ENCODE results near the gene ANXA2R. TPM values are rescaled to one million over a fixed set of nuclear protein-coding genes. Genes with fewer than 3 reads are reported as not detected.

Gene ANXA2R
- total RNA-seq, 6 donors from 2014 or later: 2.0 to 25.1 (median 4.3) TPM

DNA sequence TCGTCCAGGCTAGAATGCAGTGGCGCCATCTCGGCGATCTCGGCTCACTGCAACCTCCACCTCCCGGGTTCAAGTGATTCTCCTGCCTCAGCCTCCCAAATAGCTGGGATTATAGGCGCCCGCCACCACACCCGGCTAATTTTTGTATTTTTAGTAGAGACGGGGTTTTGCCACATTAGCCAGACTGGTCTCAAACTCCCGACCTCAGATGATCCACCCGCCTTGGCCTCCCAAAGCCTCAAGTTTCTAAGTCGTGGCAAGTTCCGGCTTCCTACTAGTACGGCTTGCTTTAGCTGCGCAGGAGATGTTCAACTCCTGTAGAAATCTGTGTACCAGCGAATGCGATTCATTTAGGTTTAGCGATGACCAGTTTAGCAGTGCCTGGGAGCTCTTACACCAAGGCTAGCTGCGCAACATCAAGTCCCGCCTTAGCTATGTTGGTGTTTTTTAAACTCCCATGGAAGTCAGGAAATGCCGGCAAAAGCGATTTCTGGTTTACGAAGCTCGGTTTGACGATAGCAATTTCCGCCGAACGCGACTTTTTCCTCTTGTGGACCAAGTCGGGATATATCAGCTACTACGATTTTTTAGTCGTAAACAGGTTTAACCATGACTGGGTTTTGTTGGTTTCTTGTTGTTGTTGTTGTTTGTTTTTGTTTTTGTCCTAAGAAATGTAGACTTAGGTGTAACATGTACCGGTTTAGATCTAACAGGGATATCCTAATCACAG lies 46.4 kb downstream of the ANXA2R start:
- peaks cover 0 to 36% (median 5%) of the 10 kb centered on the region in 4 donors for H3K27me3 ChIP-seq
- ATAC-seq (ENCODE audit: low FRiP score in 2 of 2) (peak; percentile 24 to 51), DNase-seq (peak in 1 of 2 donors; percentile 37)
- peak; percentile 28 to 45 for TF ChIP-seq POLR2AphosphoS5 (IDR thresholded peaks at IDR 0.05)
- TF ChIP-seq, protein P1, sequence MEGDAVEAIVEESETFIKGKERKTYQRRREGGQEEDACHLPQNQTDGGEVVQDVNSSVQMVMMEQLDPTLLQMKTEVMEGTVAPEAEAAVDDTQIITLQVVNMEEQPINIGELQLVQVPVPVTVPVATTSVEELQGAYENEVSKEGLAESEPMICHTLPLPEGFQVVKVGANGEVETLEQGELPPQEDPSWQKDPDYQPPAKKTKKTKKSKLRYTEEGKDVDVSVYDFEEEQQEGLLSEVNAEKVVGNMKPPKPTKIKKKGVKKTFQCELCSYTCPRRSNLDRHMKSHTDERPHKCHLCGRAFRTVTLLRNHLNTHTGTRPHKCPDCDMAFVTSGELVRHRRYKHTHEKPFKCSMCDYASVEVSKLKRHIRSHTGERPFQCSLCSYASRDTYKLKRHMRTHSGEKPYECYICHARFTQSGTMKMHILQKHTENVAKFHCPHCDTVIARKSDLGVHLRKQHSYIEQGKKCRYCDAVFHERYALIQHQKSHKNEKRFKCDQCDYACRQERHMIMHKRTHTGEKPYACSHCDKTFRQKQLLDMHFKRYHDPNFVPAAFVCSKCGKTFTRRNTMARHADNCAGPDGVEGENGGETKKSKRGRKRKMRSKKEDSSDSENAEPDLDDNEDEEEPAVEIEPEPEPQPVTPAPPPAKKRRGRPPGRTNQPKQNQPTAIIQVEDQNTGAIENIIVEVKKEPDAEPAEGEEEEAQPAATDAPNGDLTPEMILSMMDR (IDR thresholded peaks at IDR 0.05): no peak
- H3K4me1 ChIP-seq: peaks cover 10 to 41% (median 17%) of the 10 kb centered on the region in 4 donors
- 11 to 13% methylated on average over 32 to 34 of the region's 34 CpGs for WGBS, 2 donors
- H3K36me3 ChIP-seq: no peaks in the 10 kb centered on the region
- H3K27ac ChIP-seq: peak overlapping the region; percentile 95 to 99 (median 98)
- H3K9me3 ChIP-seq: peaks cover 0 to 8% (median 0%) of the 10 kb centered on the region in 4 donors
- peak overlapping the region in 3 of 4 donors; percentile 48 to 60 (median 55) for H3K4me3 ChIP-seq

DNA sequence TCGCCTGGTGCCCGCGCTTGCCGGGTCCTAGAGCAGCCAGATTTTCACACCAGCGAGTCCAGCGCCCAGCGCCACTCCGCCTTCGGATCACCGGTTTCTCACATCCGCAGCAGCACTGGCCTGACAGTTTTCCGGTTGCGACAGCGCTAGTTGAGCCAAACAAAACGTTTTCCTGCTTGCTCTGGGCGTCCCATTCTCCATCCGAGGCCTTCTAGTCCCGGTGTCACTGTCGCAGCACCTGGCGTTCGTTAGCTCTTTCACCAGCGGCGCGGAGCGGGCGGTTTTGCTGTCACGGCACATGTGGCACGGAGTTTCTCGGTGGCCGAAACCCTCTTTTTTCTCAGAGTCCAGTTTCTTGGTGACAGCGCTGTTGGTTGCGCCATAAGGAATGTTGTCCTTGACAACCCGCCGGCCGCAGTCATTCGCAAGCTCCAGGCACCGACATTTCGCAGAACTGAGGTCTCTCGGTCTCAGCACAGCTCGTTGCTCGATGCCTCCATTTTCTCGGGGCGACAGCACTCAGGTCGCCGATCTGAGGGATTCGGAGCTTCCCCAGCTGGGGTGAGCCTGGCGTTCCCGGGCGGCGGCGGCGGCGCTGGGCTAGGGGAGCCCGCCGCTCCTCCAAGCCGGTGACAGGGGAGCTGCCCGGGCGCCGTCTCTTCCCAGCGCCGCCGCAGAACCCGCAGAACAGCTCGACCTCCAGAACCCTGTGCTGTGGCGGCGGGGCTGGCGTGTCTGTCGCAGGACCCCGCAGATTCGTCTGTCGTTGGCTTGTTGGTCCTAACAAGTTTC lies 47.8 kb downstream of the ANXA2R start:
- H3K27ac ChIP-seq: peak overlapping the region; percentile 95 to 99 (median 98)
- H3K36me3 ChIP-seq: no peaks in the 10 kb centered on the region
- WGBS, 2 donors: 5% methylated on average over 32 to 71 of the region's 71 CpGs
- peak; percentile 81 for ATAC-seq (ENCODE audit: low FRiP score in 2 of 2)
- H3K27me3 ChIP-seq: peaks cover 0 to 31% (median 5%) of the 10 kb centered on the region in 4 donors
- TF ChIP-seq EP300 (IDR thresholded peaks at IDR 0.05) (peak in 1 of 4 donors; percentile 51), POLR2AphosphoS5 (IDR thresholded peaks at IDR 0.05) (peak; percentile 95 to 96), POLR2A (IDR thresholded peaks at IDR 0.05) (peak in 3 of 4 donors; percentile 57 to 89 (median 87))
- TF ChIP-seq, protein P1 (IDR thresholded peaks at IDR 0.05): peak in 1 of 6 experiments; percentile 13
- peak overlapping the region; percentile 46 to 60 (median 52) for H3K4me3 ChIP-seq
- peaks cover 13 to 41% (median 17%) of the 10 kb centered on the region in 4 donors for H3K4me1 ChIP-seq
- DNase-seq: peak; percentile 90
- H3K9me3 ChIP-seq: peaks cover 0 to 8% (median 0%) of the 10 kb centered on the region in 4 donors

DNA sequence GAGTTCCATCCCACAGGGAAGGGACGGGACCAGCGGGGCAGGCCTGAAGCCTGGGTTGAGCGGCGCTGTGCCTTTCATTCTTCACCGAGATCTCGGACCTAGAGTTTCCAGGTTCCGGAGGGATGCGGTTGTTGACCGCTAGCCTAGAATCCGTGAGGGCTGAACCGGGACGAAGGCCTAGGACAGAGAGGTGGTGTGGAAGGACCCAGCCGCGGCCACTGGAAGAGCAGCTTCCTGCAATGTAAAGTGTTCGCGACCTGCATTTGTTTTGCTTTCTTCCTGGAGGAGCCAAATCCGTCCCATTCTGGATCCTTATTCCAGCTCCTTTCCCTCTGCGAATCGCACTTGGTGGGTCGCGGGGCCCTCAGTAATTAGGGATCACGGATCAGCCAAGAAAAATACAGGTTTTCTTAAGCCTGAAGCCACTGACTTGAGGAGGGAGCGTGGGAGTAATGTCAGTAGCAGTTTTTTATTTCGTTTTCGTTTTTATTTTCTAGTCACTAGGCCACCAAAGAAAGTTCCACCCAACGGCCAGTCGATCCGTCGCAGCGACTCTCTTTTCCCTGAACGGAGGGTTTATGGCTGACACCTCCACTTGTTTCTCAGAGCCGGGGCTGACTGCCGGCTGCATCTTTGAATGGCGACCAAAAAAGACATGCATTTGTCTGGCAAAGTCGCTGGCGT lies 48.6 kb downstream of the ANXA2R start:
- ATAC-seq (ENCODE audit: low FRiP score in 2 of 2) (no peak), DNase-seq (no peak)
- no peak for TF ChIP-seq EP300 (IDR thresholded peaks at IDR 0.05)
- TF ChIP-seq POLR2AphosphoS5 (IDR thresholded peaks at IDR 0.05): no peak
- TF ChIP-seq, protein P1 (IDR thresholded peaks at IDR 0.05): no peak
- TF ChIP-seq POLR2A (IDR thresholded peaks at IDR 0.05): no peak
- Histone ChIP-seq H3K27me3 (peaks cover 0 to 29% (median 5%) of the 10 kb centered on the region in 4 donors), H3K9me3 (peaks cover 0 to 8% (median 0%) of the 10 kb centered on the region in 4 donors), H3K4me3 (peak overlapping the region; percentile 19 to 60 (median 52)), H3K36me3 (no peaks in the 10 kb centered on the region), H3K4me1 (peaks cover 13 to 41% (median 17%) of the 10 kb centered on the region in 4 donors), H3K27ac (peak overlapping the region; percentile 95 to 99 (median 98))
- WGBS, 2 donors: 28 to 35% methylated on average over 29 to 36 of the region's 36 CpGs

DNA sequence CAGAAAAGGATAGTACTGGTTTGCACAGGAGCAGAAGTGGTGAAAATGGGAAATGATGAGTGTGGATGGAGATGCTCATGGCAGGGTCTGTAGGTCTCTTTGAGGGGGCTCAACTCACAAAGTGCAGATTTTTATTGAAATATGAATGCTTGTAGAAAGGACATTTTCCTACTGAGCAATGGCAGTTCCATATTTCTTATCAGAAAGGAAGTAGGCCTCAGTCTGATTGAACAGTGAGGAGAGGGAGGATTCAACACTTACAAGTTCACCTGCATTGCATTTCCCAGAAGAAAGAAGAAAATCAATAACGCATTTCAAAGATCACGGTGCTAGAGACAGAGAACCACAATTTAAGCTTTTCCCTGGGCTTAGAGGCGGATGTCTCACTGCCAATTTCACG lies 49.2 kb downstream of the ANXA2R start:
- DNase-seq: no peak
- H3K36me3 ChIP-seq: no peaks in the 10 kb centered on the region
- peaks cover 0 to 25% (median 5%) of the 10 kb centered on the region in 4 donors for H3K27me3 ChIP-seq
- ATAC-seq (ENCODE audit: low FRiP score in 2 of 2): no peak
- WGBS, 2 donors: 78 to 83% methylated on average over 4 of the region's 4 CpGs
- peaks cover 13 to 41% (median 17%) of the 10 kb centered on the region in 4 donors for H3K4me1 ChIP-seq
- TF ChIP-seq POLR2AphosphoS5 (IDR thresholded peaks at IDR 0.05): no peak
- TF ChIP-seq, protein P1 (IDR thresholded peaks at IDR 0.05): no peak
- TF ChIP-seq POLR2A (IDR thresholded peaks at IDR 0.05): no peak
- TF ChIP-seq EP300 (IDR thresholded peaks at IDR 0.05): no peak
- H3K27ac ChIP-seq: peak overlapping the region; percentile 95 to 99 (median 98)
- H3K9me3 ChIP-seq: peaks cover 0 to 8% (median 0%) of the 10 kb centered on the region in 4 donors
- H3K4me3 ChIP-seq: peak overlapping the region in 3 of 4 donors; percentile 48 to 60 (median 55)

Other genes with a start within 250 kb of the ANXA2R start
- gene SELENOP, start 228.4 kb downstream of the ANXA2R start, total RNA-seq: 100 to 1,000 TPM; 222 to 828 (median 490) TPM
- gene ZNF131, start 80.6 kb upstream of the ANXA2R start, total RNA-seq: 10 to 100 TPM; 19.4 to 70.2 (median 27.1) TPM
- 10 to 100 TPM in 1 of 6 donors, 1 to 10 TPM in 5; 1.8 to 29.3 (median 4.6) TPM for gene NIM1K, start 151.9 kb upstream of the ANXA2R start, total RNA-seq